ENCODE results near the gene KRT3.

DNA sequence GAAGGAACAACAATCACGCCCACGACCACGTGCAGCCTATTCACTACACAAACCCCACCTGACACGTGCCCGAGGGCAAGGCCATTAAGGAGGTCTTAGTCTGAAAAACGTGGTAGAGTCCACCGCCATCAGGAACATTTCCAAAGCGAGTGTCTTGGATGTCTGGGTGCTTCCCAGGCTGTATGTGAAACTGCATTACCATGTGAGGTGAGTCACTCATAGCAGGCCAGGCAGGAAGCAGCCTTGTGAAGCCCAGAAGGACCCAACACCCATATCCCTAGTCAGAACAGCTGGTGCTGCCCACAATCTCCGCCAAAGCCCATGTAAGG is 41.5 kb upstream of the KRT3 start:
- TF ChIP-seq CTCF (conservative IDR thresholded peaks at IDR 0.05; ENCODE audit: low read depth, low read length) (no peak), EZH2 (IDR thresholded peaks at IDR 0.05; ENCODE audit: borderline replicate concordance, low read depth, low read length, poor library complexity, severe bottlenecking) (no peak)
